ENCODE results near the gene GTPBP3.
A peak's percentile ranks its signal among the peaks of the same experiment; 100 is the strongest.
"Not testable (repeated sequence)": the region's sequence is repeated elsewhere in the genome, so short reads cannot be mapped to it uniquely, and the experiment has no call there.

Gene GTPBP3, protein sequence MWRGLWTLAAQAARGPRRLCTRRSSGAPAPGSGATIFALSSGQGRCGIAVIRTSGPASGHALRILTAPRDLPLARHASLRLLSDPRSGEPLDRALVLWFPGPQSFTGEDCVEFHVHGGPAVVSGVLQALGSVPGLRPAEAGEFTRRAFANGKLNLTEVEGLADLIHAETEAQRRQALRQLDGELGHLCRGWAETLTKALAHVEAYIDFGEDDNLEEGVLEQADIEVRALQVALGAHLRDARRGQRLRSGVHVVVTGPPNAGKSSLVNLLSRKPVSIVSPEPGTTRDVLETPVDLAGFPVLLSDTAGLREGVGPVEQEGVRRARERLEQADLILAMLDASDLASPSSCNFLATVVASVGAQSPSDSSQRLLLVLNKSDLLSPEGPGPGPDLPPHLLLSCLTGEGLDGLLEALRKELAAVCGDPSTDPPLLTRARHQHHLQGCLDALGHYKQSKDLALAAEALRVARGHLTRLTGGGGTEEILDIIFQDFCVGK

GRCh38 chr19:17336872-17337674, at the start of gene GTPBP3:
GTPBP3 (plus strand) TSS chr19:17337553; CDS start chr19:17337612, 59 bp downstream.
- DNase-seq (ENCODE audit: low read depth), result peak; percentile 94

- no peak for DNase-seq (ENCODE audit: low read depth)
Measured at GRCh38 chr19:17289489-17289888, 47.9 kb upstream of the GTPBP3 start.

DNA sequence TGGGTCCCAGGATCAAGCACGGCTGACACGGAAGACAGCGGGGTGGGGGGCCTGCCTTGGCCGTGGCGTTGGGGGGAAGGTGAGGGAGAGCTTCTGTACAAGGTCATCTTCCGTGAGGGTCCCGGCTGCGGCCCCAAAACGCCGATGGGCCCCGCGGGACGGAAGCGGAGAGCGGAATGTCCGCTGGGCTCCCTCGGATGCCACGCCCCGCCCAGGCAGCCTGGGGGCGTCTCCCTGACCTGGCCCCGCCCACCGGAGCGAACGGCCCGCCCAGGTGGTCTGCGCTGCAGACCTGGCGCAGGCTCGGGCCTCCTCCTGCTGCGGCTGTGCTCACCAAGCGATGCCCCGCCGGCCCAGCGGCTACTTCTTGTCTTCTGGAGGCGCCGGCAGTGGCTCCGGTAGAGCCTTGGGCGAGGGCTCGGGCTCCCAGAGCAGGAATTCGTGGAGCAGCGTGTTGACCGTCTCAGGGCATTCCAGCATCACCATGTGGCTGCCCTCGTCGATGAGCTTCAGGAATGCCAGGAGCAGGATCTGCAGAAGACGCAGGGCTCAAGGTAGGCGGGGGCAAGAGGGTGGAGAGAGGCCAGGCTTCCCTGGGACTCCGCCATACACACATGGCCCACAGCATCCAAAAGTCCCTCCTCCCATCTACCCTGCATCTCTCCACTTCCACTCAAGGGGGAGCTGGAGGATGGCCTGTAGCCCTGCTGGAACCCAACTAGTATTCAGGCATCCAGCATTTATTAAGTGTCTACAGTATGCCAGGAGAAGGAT, 44.9 kb upstream of the GTPBP3 start:
- DNase-seq (ENCODE audit: low read depth), result peak; percentile 69

DNA sequence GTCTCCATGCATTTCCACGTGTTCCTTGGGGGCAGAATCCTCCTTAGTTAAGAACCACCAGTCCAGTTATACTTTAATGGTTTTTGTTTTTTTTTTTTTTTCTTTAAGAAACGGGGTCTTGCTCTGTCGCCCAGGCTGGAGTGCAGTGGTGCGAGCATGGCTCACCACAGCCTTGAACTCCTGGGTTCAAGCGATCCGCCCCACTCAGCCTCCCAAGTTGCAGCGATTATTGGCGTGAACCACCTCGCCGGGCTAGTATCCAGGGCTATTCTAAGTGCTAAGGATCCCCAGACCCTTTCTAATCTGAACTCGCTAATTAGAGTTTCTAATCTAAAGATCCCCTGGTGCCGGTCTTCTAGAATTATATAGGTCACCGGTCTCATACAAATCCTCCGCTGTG, 43.7 kb upstream of the GTPBP3 start:
- no peak for DNase-seq (ENCODE audit: low read depth)

DNA sequence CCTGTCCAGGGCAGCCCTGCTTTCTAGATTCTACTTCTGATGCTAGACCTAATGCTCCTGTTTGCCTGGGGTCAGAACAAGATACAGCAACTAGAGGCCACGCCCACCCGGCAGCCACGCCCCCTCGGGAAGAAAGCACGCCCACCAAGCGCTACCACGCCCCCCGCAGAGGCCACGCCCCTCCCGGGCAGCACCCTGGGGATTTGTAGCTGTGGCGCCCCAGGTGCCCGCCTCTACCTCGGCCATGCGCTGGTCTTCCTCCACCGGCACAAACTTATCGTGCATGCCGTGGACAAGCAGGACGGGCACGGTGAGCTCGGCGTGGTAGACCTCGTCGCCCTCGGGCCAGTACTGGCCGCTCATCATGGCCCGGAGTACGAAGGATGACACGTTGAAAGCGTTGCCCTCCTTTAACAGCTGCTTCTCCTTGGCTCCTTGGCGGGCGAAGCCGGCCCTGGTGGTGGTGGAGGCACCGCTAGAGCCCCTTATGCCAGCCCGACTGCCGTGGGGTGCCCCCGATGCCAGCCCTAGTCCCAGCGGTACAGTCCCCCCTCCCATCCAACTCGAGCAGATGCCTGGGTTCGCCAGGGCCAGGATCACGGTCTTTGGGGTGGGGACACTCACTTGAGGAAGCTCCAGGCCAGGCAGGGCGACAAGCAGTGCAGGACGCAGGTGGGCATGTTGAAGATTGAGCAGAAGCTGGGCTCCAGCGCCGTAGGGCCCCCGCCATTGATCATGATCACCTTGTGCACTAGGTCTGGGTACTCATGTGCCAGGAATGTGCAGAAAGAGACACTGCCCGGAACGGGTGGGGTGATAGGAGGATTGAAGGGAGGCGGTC, 43.1 kb upstream of the GTPBP3 start:
- DNase-seq (ENCODE audit: low read depth), result peak; percentile 35

DNA sequence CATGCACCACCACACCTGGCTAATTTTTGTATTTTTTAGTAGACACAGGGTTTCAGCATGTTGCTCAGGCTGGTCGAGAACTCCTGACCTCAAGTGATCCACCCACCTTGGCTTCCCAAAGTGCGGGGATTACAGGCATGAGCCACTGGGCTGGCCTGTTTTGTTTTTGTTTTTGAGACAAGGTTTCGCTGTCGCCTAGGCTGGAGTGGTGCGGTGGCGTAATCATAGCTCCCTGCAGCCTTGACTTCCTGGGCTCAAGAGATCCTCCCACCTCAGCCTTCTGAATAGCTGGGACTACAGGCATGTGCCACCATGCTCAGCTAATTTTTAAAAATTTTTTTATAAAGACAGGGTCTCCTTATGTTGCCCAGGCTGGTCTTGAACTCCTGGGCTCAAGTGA, 41.8 kb upstream of the GTPBP3 start:
- DNase-seq (ENCODE audit: low read depth), result not testable (repeated sequence)

DNA sequence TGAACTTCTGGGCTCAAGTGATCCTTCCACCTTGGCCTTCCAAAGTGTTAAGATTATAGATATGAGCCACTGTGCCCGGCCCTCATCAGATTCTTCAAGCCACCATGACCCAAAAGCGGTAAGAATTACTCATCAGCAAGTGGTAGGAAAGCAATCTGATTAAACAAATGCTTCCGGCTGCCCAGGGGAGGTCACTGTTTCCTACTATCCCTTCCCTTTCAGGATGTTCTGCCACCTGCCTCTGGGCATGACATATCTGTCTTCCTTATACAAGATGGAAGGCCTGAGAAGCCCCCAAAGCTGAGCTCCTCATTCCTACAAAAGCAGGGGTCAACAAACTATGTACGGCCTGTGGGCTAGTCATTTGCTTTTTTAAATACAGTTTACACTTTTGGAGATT, 41.1 kb upstream of the GTPBP3 start:
- DNase-seq (ENCODE audit: low read depth), result no peak

GRCh38 chr19:17296976-17297375, 40.4 kb upstream of the GTPBP3 start:
- no peak for DNase-seq (ENCODE audit: low read depth)

DNA sequence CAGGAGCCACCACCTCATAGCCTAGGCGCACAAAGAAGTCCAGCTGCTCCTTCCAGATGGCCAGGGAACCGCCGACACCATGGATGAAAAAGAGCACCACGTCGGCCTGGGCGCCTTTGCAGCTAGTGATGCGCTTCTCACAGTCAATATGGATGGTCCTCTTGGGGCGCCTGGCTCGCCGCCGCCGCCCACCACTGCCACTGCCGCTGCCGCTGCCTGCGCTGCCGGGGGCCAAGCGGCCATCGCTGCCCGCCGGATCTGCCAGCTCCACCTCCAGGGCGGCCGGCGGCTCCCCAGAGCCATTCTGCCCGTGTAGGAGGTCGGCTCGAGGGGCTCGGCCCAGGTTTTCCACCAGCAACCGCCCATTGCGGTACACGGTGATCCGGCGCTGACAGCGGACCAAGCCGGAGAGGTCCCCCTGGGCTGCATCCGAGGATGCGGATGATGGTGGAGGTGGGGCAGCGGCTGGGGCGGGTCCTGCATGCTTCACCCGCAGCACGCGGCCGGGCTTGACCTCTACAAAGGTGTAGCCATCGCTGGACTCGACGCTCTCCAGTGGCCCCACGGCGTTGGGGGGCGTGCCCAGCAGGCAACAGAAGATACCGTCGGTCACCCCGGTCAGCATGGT, 36.2 kb upstream of the GTPBP3 start:
- no peak for DNase-seq (ENCODE audit: low read depth)

DNA sequence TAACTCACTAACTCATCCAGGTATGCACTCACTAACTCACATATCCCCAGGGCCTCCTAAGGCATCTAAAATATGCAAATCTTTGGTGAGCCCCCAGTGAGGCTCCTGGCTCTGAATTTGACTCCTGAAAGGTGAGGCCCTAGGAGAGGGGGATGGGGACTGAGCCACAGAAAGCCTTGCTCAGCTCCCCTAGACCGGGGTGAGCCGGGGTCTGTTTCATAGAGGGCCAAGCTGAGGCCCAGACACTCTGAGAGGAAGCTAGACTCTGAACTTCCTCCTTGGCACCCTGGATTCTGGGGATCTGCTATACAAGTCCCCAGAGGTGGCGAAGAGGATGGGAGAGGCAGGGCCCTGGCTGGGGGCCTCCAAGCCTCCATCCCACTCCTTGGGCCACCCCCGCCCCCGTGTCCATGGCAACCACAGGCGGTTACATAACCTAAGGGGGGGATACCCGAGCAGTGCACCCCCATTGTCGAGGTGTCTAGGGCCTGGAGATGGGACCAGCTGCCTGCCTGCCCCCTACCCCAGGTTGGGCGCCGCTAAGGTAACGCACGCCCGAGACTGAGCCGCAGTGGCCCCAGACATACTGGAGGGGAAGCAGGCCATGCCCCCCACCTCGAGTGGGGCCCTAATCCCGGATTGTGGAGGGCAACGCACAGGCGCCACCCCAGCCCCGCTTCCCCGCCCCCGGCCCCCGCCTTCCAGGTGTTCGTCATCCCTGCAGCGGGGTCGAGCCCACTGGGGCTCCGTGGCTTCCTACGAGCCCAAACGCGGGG, 34.8 kb upstream of the GTPBP3 start:
- DNase-seq (ENCODE audit: low read depth), result no peak

- DNase-seq (ENCODE audit: low read depth), result peak; percentile 91
Measured at GRCh38 chr19:17303167-17303939, 34.0 kb upstream of the GTPBP3 start, which contains the start of gene ABHD8. ABHD8 (minus strand) TSS chr19:17303425; CDS start chr19:17301616, 1,809 bp downstream.

GRCh38 chr19:17303940-17304267, 33.4 kb upstream of the GTPBP3 start:
- no peak for DNase-seq (ENCODE audit: low read depth)

DNA sequence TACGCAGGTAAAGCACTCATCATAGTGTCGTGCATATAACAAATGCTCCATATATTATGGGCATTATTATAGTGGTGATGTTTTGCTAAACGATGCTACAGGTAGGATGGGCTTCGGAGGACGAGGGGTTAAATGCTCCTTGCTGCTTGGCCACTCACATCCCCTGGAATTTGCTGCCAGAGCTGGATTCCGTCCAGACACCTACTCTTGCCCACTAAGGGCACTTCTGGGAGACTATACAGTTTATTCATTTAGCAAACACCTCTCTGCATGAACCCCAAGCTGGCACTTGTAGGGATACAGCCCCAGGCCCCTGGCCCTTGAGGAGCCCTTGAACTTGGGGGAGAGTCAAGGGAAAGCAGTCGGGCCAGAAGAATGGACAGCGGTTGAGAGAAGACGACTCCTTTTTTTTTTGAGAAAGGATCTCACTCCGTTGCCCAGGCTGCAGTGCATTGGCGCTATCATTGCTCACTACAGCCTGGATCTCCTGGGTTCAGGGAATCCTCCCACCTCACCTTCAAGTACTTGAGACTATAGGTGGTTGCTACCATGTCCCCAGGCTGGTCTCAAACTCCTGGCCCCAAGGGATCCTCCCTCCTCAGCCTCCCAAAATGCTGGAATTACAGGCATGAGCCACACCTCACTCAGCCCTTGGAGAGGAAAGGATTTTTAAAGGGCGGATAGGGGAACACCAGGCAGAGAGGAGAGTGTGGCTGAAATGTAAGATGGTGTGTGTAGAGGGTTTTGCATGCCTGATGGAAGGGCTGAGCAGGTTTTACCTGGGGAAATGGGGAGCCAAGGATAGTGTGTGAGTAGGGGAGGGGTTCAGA, 32.8 kb upstream of the GTPBP3 start:
- no peak for DNase-seq (ENCODE audit: low read depth)

DNA sequence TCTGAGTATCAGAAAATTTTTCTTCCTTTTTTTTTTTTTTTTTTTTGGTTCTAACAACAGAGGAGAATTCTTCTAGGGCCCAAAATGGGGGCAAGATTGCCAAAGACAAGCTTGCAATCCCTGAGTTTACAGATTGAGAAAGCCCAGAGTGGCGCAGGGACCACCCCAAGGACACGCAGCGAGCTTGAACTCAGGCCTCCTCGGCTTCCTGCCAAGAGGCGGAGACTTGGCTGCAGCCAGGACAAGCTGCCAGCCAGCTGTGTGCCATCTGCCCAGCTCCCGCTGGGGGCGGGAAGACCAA, 32.2 kb upstream of the GTPBP3 start:
- DNase-seq (ENCODE audit: low read depth), result no peak

GRCh38 chr19:17305517-17306284, 31.7 kb upstream of the GTPBP3 start, which contains the start of gene MRPL34:
MRPL34 (plus strand) TSS chr19:17305872; CDS start chr19:17305893, 21 bp downstream.
- peak; percentile 87 for DNase-seq (ENCODE audit: low read depth)

- no peak for DNase-seq (ENCODE audit: low read depth)
Measured at GRCh38 chr19:17306285-17306714, 31.1 kb upstream of the GTPBP3 start.

GRCh38 chr19:17307876-17308377, 29.4 kb upstream of the GTPBP3 start:
- DNase-seq (ENCODE audit: low read depth), result no peak
